Dedifferentiated amniotic fluid mesenchymal stem cell (primary cell): Measurements from ENCODE around the gene HIPK2.

Experiments used
- DNase-seq: peaks from one replicate; pipeline ENCODE4 v3.0.0-alpha.2; 2016; ENCODE audit errors: extremely low spot score

HIPK2 gene

GRCh38 chr7:139591550-139592195 lies 186.1 kb downstream of the HIPK2 start:
- no peak for DNase-seq

- DNase-seq = no peak
Observed at GRCh38 chr7:139589474-139589873, 188.3 kb downstream of the HIPK2 start.

- DNase-seq = no peak
Observed at GRCh38 chr7:139588632-139589031, 189.2 kb downstream of the HIPK2 start.

- no peak for DNase-seq
Observed at GRCh38 chr7:139587535-139587934, 190.3 kb downstream of the HIPK2 start.

GRCh38 chr7:139586286-139586685 lies 191.5 kb downstream of the HIPK2 start:
- no peak for DNase-seq

GRCh38 chr7:139585042-139585441 lies 192.8 kb downstream of the HIPK2 start:
- DNase-seq = no peak

GRCh38 chr7:139583826-139584553 lies 193.8 kb downstream of the HIPK2 start:
- DNase-seq = no peak

GRCh38 chr7:139582671-139583155 lies 195.1 kb downstream of the HIPK2 start:
- DNase-seq = no peak

GRCh38 chr7:139582130-139582650 lies 195.6 kb downstream of the HIPK2 start:
- no peak for DNase-seq

GRCh38 chr7:139580435-139580834 lies 197.4 kb downstream of the HIPK2 start:
- DNase-seq = no peak

- DNase-seq = no peak
Observed at GRCh38 chr7:139576179-139576973, 201.4 kb downstream of the HIPK2 start.

GRCh38 chr7:139575338-139575680 lies 202.5 kb downstream of the HIPK2 start:
- DNase-seq = no peak

- no peak for DNase-seq
Observed at GRCh38 chr7:139574618-139575337, 203.0 kb downstream of the HIPK2 start.

- no peak for DNase-seq
Observed at GRCh38 chr7:139573871-139574270, 203.9 kb downstream of the HIPK2 start.

GRCh38 chr7:139572704-139573385 lies 205.0 kb downstream of the HIPK2 start:
- no peak for DNase-seq

- DNase-seq = no peak
Observed at GRCh38 chr7:139572071-139572470, 205.7 kb downstream of the HIPK2 start.

GRCh38 chr7:139571651-139572050 lies 206.1 kb downstream of the HIPK2 start:
- DNase-seq = no peak

- no peak for DNase-seq
Observed at GRCh38 chr7:139571190-139571589, 206.6 kb downstream of the HIPK2 start.

GRCh38 chr7:139570626-139571025 lies 207.2 kb downstream of the HIPK2 start:
- DNase-seq = no peak

- no peak for DNase-seq
Observed at GRCh38 chr7:139570119-139570518, 207.7 kb downstream of the HIPK2 start.

- DNase-seq = no peak
Observed at GRCh38 chr7:139568813-139569490, 208.8 kb downstream of the HIPK2 start.
